Muscle layer of colon (tissue), 2 donors: ENCODE data around the gene CCDC86.

ENCODE experiments used
- H3K27ac ChIP-seq: one replicate; pipeline ENCODE4 v1.7.0; 2013; ENCODE audit warnings: low read depth, mild to moderate bottlenecking, low read length, moderate library complexity
- H3K27me3 ChIP-seq, 2 donors: one replicate each; pipeline ENCODE4 v1.7.0; 2013; ENCODE audit warnings: low read length in 2 of 2, mild to moderate bottlenecking in 2 of 2; ENCODE audit not compliant: insufficient read depth in 2 of 2, control insufficient read depth in 1 of 2
- H3K36me3 ChIP-seq: one replicate; pipeline ENCODE4 v1.7.0; 2013; ENCODE audit warnings: mild to moderate bottlenecking, low read length; ENCODE audit not compliant: insufficient read depth
- H3K4me1 ChIP-seq: one replicate; pipeline ENCODE4 v1.7.0; 2013; ENCODE audit warnings: mild to moderate bottlenecking, low read length; ENCODE audit not compliant: insufficient read depth
- H3K4me3 ChIP-seq, 2 donors: one replicate each; pipeline ENCODE4 v1.7.0; 2013; ENCODE audit warnings: low read length in 2 of 2, low read depth in 1 of 2, mild to moderate bottlenecking in 1 of 2, moderate library complexity in 1 of 2
- H3K9ac ChIP-seq: one replicate; pipeline ENCODE4 v1.7.0; 2013; ENCODE audit warnings: low read length
- H3K9me3 ChIP-seq: one replicate; pipeline ENCODE4 v1.7.0; 2013; ENCODE audit warnings: mild to moderate bottlenecking, low read length
- donor health status: abdominal sarcoma.
- donor health status: Adenocarcinoma of cecum.

The CCDC86 gene

GRCh38 chr11:60875366-60876167 lies 33.7 kb downstream of the CCDC86 start:
- Histone ChIP-seq H3K4me3 (no peak overlapping the region), H3K27ac (no peak overlapping the region), H3K27me3 (no peaks in the 10 kb centered on the region), H3K36me3 (no peaks in the 10 kb centered on the region), H3K9ac (no peak overlapping the region), H3K4me1 (no peaks in the 10 kb centered on the region), H3K9me3 (no peaks in the 10 kb centered on the region)

GRCh38 chr11:60876168-60876485 lies 34.2 kb downstream of the CCDC86 start:
- no peaks in the 10 kb centered on the region for H3K36me3 ChIP-seq
- no peaks in the 10 kb centered on the region for H3K27me3 ChIP-seq
- H3K27ac ChIP-seq = no peak overlapping the region
- H3K9ac ChIP-seq = no peak overlapping the region
- H3K4me3 ChIP-seq = no peak overlapping the region
- no peaks in the 10 kb centered on the region for H3K4me1 ChIP-seq
- H3K9me3 ChIP-seq = no peaks in the 10 kb centered on the region

- H3K9ac ChIP-seq = no peak overlapping the region
- no peaks in the 10 kb centered on the region for H3K36me3 ChIP-seq
- H3K9me3 ChIP-seq = no peaks in the 10 kb centered on the region
- no peaks in the 10 kb centered on the region for H3K4me1 ChIP-seq
- no peaks in the 10 kb centered on the region for H3K27me3 ChIP-seq
- no peak overlapping the region for H3K27ac ChIP-seq
- no peak overlapping the region for H3K4me3 ChIP-seq
These were observed 36.6 kb downstream of the CCDC86 start for GRCh38 chr11:60878245-60879101.

- H3K27me3 ChIP-seq = no peaks in the 10 kb centered on the region
- no peaks in the 10 kb centered on the region for H3K4me1 ChIP-seq
- H3K9ac ChIP-seq = no peak overlapping the region
- no peak overlapping the region for H3K27ac ChIP-seq
- H3K4me3 ChIP-seq = no peak overlapping the region
- H3K36me3 ChIP-seq = no peaks in the 10 kb centered on the region
- no peaks in the 10 kb centered on the region for H3K9me3 ChIP-seq
These were observed 37.2 kb downstream of the CCDC86 start for GRCh38 chr11:60879104-60879503.

GRCh38 chr11:60879971-60880588 lies 38.2 kb downstream of the CCDC86 start:
- H3K4me3 ChIP-seq = no peak overlapping the region

GRCh38 chr11:60880643-60881282 lies 38.9 kb downstream of the CCDC86 start:
- Histone ChIP-seq H3K36me3 (no peaks in the 10 kb centered on the region), H3K27ac (no peak overlapping the region), H3K4me3 (no peak overlapping the region), H3K9me3 (no peaks in the 10 kb centered on the region), H3K9ac (no peak overlapping the region), H3K27me3 (no peaks in the 10 kb centered on the region), H3K4me1 (no peaks in the 10 kb centered on the region)

More at GRCh38 chr11:60879971-60880588, 38.2 kb downstream of the CCDC86 start:
- Histone ChIP-seq H3K36me3 (no peaks in the 10 kb centered on the region), H3K27me3 (no peaks in the 10 kb centered on the region), H3K4me1 (no peaks in the 10 kb centered on the region), H3K27ac (no peak overlapping the region), H3K9me3 (no peaks in the 10 kb centered on the region), H3K9ac (no peak overlapping the region)

GRCh38 chr11:60887556-60887955 lies 45.6 kb downstream of the CCDC86 start:
- no peak overlapping the region for H3K9ac ChIP-seq
- H3K27me3 ChIP-seq = no peaks in the 10 kb centered on the region
- no peaks in the 10 kb centered on the region for H3K9me3 ChIP-seq
- H3K4me1 ChIP-seq = no peaks in the 10 kb centered on the region
- no peak overlapping the region for H3K4me3 ChIP-seq
- H3K27ac ChIP-seq = no peak overlapping the region
- H3K36me3 ChIP-seq = peaks cover 28% of the 10 kb centered on the region

- Histone ChIP-seq H3K36me3 (peaks cover 42% of the 10 kb centered on the region), H3K4me3 (no peak overlapping the region), H3K9me3 (no peaks in the 10 kb centered on the region)
These were observed 48.0 kb downstream of the CCDC86 start for GRCh38 chr11:60889869-60890311.

GRCh38 chr11:60890696-60891095 lies 48.8 kb downstream of the CCDC86 start:
- Histone ChIP-seq H3K4me3 (no peak overlapping the region), H3K27ac (no peak overlapping the region), H3K27me3 (no peaks in the 10 kb centered on the region), H3K36me3 (peaks cover 50% of the 10 kb centered on the region), H3K4me1 (no peaks in the 10 kb centered on the region), H3K9ac (no peak overlapping the region), H3K9me3 (no peaks in the 10 kb centered on the region)

More at GRCh38 chr11:60889869-60890311, 48.0 kb downstream of the CCDC86 start:
- Histone ChIP-seq H3K27ac (no peak overlapping the region), H3K4me1 (no peaks in the 10 kb centered on the region), H3K27me3 (no peaks in the 10 kb centered on the region), H3K9ac (no peak overlapping the region)

GRCh38 chr11:60891103-60891741 lies 49.3 kb downstream of the CCDC86 start:
- no peaks in the 10 kb centered on the region for H3K9me3 ChIP-seq
- H3K36me3 ChIP-seq = peaks cover 56% of the 10 kb centered on the region
- H3K4me1 ChIP-seq = no peaks in the 10 kb centered on the region
- H3K27me3 ChIP-seq = no peaks in the 10 kb centered on the region
- no peak overlapping the region for H3K27ac ChIP-seq
- H3K4me3 ChIP-seq = no peak overlapping the region
- H3K9ac ChIP-seq = no peak overlapping the region

GRCh38 chr11:60895687-60896086 lies 53.8 kb downstream of the CCDC86 start:
- Histone ChIP-seq H3K27ac (no peak overlapping the region), H3K36me3 (peaks cover 80% of the 10 kb centered on the region), H3K9ac (no peak overlapping the region), H3K4me3 (no peak overlapping the region), H3K9me3 (no peaks in the 10 kb centered on the region), H3K27me3 (no peaks in the 10 kb centered on the region), H3K4me1 (no peaks in the 10 kb centered on the region)
